PC-3 (cell line): Measurements from ENCODE around the gene IGSF9B. TPM values are rescaled to one million over a fixed set of nuclear protein-coding genes. Genes with fewer than 3 reads are reported as not detected.

Experiments used
- ATAC-seq: fragments of 200-7000 bp; cut with Tn5 transposase; 2 replicates; pipeline ENCODE4 v1.9.1; 2020; ENCODE audit warnings: mild to moderate bottlenecking, moderate library complexity
- BruUV-seq: library from RNA; stranded (reverse); fragments of 400-500 nt; replicated peaks from 2 replicates; lab custom pipeline; 2021; lab: Mats Ljungman, UMichigan
- CTCF ChIA-PET: fragments of 300-600 bp; sonication (Branson Sonifier 250); formaldehyde crosslinking; loops from one replicate; lab custom pipeline; 2022; ENCODE audit warnings: antibody characterized with exemption; lab: Charles Lee
- POLR2A ChIA-PET: fragments of 300-600 bp; sonication (Branson Sonifier 250); formaldehyde crosslinking; loops from one replicate; lab custom pipeline; 2022; ENCODE audit warnings: antibody characterized with exemption; ENCODE audit not compliant: unreplicated experiment; lab: Charles Lee
- DNase-seq: peaks from one replicate; pipeline ENCODE4 v3.0.0-alpha.2; 2015
- H2AFZ ChIP-seq: fragments of 300-600 bp; sonication (generic); 2 replicates; pipeline ENCODE4 v1.6.0; 2016; ENCODE audit warnings: antibody characterized with exemption, low read length
- H3F3A ChIP-seq: fragments of 300-600 bp; sonication (generic); one replicate; pipeline ENCODE4 v1.6.0; 2017; ENCODE audit warnings: antibody characterized with exemption, low read length, control low read depth, mild to moderate bottlenecking; ENCODE audit not compliant: unreplicated experiment
- H3K27ac ChIP-seq: fragments of 300-600 bp; sonication (generic); 2 replicates; pipeline ENCODE4 v1.5.1; 2016; ENCODE audit warnings: mild to moderate bottlenecking, low read length
- H3K27me3 ChIP-seq: fragments of 300-600 bp; sonication (generic); 2 replicates; pipeline ENCODE4 v1.6.1; 2016; ENCODE audit warnings: low read length, mixed read lengths
- H3K36me3 ChIP-seq: fragments of 300-600 bp; sonication (generic); 2 replicates; pipeline ENCODE4 v1.6.1; 2016; ENCODE audit warnings: low read depth, mixed run types, low read length, mixed read lengths
- H3K4me1 ChIP-seq: fragments of 300-600 bp; sonication (generic); 2 replicates; pipeline ENCODE4 v1.5.1; 2016; ENCODE audit warnings: low read length; ENCODE audit not compliant: insufficient read depth
- H3K4me2 ChIP-seq: fragments of 300-600 bp; sonication (generic); 2 replicates; pipeline ENCODE4 v1.6.0; 2016; ENCODE audit warnings: low read length
- H3K4me3 ChIP-seq: fragments of 300-600 bp; sonication (generic); 2 replicates; pipeline ENCODE4 v1.5.1; 2016; ENCODE audit warnings: mild to moderate bottlenecking, low read length, mixed read lengths
- H3K79me2 ChIP-seq: fragments of 300-600 bp; sonication (generic); 2 replicates; pipeline ENCODE4 v1.6.1; 2017; ENCODE audit warnings: low read length, mixed read lengths
- H3K9ac ChIP-seq: fragments of 300-600 bp; sonication (generic); 2 replicates; pipeline ENCODE4 v1.6.0; 2016; ENCODE audit warnings: mild to moderate bottlenecking, low read length
- H3K9me2 ChIP-seq: fragments of 300-600 bp; sonication (generic); replicated peaks from 2 replicates; pipeline ENCODE4 v1.6.1; 2016; ENCODE audit warnings: mixed run types, low read length, mixed read lengths
- H3K9me3 ChIP-seq: fragments of 300-600 bp; sonication (generic); 2 replicates; pipeline ENCODE4 v1.6.1; 2016; ENCODE audit warnings: low read length, mixed read lengths
- H4K20me1 ChIP-seq: fragments of 300-600 bp; sonication (generic); 2 replicates; pipeline ENCODE4 v1.6.1; 2016; ENCODE audit warnings: low read length, mixed read lengths
- CTCF ChIP-seq: fragments of 300-600 bp; sonication (generic); conservative IDR thresholded peaks from 2 replicates; pipeline ENCODE4 v1.5.1; 2017; ENCODE audit warnings: antibody characterized with exemption, low read depth, mild to moderate bottlenecking, low read length
- EZH2 ChIP-seq: fragments of 300-600 bp; sonication (generic); IDR thresholded peaks from one replicate; pipeline ENCODE4 v1.6.1; 2017; ENCODE audit warnings: antibody characterized with exemption, mild to moderate bottlenecking, low read length; ENCODE audit not compliant: unreplicated experiment
- EZH2phosphoT487 ChIP-seq: fragments of 300-600 bp; sonication (generic); IDR thresholded peaks from 2 replicates; pipeline ENCODE4 v1.6.1; 2018; ENCODE audit warnings: mild to moderate bottlenecking, antibody characterized with exemption, low read length, borderline replicate concordance
- intact Hi-C: fragments of 100-400 bp; cut with micrococcal nuclease; formaldehyde crosslinking; loops from 2 replicates; pipeline ENCODE4 v1.9.0; 2023
- total RNA-seq: library from RNA; depleted of rRNA; stranded (reverse); fragments of >200 nt; gene quantifications from 2 replicates; pipeline ENCODE4 v1.2.3, GENCODE V29; 2014

Gene IGSF9B
- total RNA-seq, 1 experiment from 2014 or later = 0.58 TPM

- Histone ChIP-seq H3K4me1 (no peaks in the 10 kb centered on the region), H3K9ac (no peak overlapping the region), H3K27ac (no peak overlapping the region), H3K4me2 (no peak overlapping the region), H4K20me1 (no peaks in the 10 kb centered on the region), H3F3A (no peaks in the 10 kb centered on the region), H2AFZ (no peak overlapping the region), H3K9me2 (no peaks in the 10 kb centered on the region), H3K79me2 (no peaks in the 10 kb centered on the region), H3K4me3 (no peak overlapping the region), H3K36me3 (no peaks in the 10 kb centered on the region), H3K9me3 (peaks cover 15% of the 10 kb centered on the region; the same call in 1 of the 2 replicates), H3K27me3 (peaks cover under 1% of the 10 kb centered on the region; the same call in 1 of the 2 replicates)
- CTCF ChIA-PET = no interaction called here
- no peak for TF ChIP-seq EZH2
- TF ChIP-seq EZH2phosphoT487 = no peak
- no peak for TF ChIP-seq CTCF
- POLR2A ChIA-PET = no interaction called here
- BruUV-seq = no TSS peak
- intact Hi-C loops = no loop called here
- DNase-seq = no peak
- ATAC-seq = no peak
Observed at GRCh38 chr11:133887692-133888332, 69.0 kb downstream of the IGSF9B start.

DNA sequence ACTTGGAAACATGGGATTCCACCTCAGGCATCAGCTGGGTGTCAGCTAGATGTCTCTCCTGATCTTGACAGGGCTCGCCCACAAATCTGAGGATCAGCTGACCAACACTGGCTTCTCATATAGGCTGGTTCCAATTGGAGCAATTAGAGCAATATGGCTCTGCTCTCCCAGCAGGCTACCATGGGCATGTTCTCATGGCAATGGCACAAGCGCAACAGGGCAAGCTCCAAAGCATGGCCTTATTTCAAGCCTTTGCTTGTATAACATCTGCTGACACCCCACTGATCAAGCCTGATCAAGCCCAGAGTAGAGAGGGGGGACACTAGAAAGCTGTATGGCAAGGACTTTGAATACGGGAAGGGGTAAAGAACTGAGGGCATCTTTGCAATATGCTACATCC is 70.7 kb downstream of the IGSF9B start:
- H3K79me2 ChIP-seq = no peaks in the 10 kb centered on the region
- H3K9ac ChIP-seq = no peak overlapping the region
- no peaks in the 10 kb centered on the region for H3K9me2 ChIP-seq
- H4K20me1 ChIP-seq = no peaks in the 10 kb centered on the region
- ChIA-PET CTCF (no interaction called here), POLR2A (no interaction called here)
- intact Hi-C loops = no loop called here
- H3K36me3 ChIP-seq = no peaks in the 10 kb centered on the region
- ATAC-seq (no peak), DNase-seq (no peak)
- no peak overlapping the region for H3K4me3 ChIP-seq
- H2AFZ ChIP-seq = no peak overlapping the region
- no peak for TF ChIP-seq EZH2phosphoT487
- H3F3A ChIP-seq = no peaks in the 10 kb centered on the region
- BruUV-seq = no TSS peak
- no peaks in the 10 kb centered on the region for H3K4me1 ChIP-seq
- H3K27ac ChIP-seq = no peak overlapping the region
- no peak overlapping the region for H3K4me2 ChIP-seq
- no peaks in the 10 kb centered on the region; the same call in 1 of the 2 replicates for H3K27me3 ChIP-seq
- peaks cover 15% of the 10 kb centered on the region; the same call in 1 of the 2 replicates for H3K9me3 ChIP-seq

- peaks cover 32% of the 10 kb centered on the region for H3K9me3 ChIP-seq
- intact Hi-C loops = no loop called here
- H3F3A ChIP-seq = no peaks in the 10 kb centered on the region
- no peak overlapping the region for H3K9ac ChIP-seq
- H3K4me2 ChIP-seq = no peak overlapping the region
- H4K20me1 ChIP-seq = no peaks in the 10 kb centered on the region
- no peaks in the 10 kb centered on the region for H3K4me1 ChIP-seq
- ChIA-PET POLR2A (no interaction called here), CTCF (no interaction called here)
- no peaks in the 10 kb centered on the region for H3K9me2 ChIP-seq
- no TSS peak for BruUV-seq
- H2AFZ ChIP-seq = no peak overlapping the region
- H3K27ac ChIP-seq = no peak overlapping the region
- ATAC-seq = no peak
- TF ChIP-seq EZH2phosphoT487 = no peak
- no peak for TF ChIP-seq CTCF
- no peak for TF ChIP-seq EZH2
- H3K79me2 ChIP-seq = no peaks in the 10 kb centered on the region
- no peaks in the 10 kb centered on the region for H3K36me3 ChIP-seq
- H3K4me3 ChIP-seq = no peak overlapping the region
- DNase-seq = no peak
- no peaks in the 10 kb centered on the region for H3K27me3 ChIP-seq
Observed at GRCh38 chr11:133872160-133872559, 84.6 kb downstream of the IGSF9B start.
